Hepatocyte (in vitro differentiated cells): ENCODE results near the gene WDR81. TPM values are rescaled to one million over a fixed set of nuclear protein-coding genes. Genes with fewer than 3 reads are reported as not detected.
A peak's percentile ranks its signal among the peaks of the same experiment; 100 is the strongest.

Experiments used
- DNase-seq: peaks from one replicate; pipeline ENCODE4 v3.0.0-alpha.2; 2016; ENCODE audit warnings: low spot score
- H2AFZ ChIP-seq: fragments of 200-600 bp; sonication (generic); 2 replicates; pipeline ENCODE4 v1.6.0; 2016; ENCODE audit warnings: antibody characterized with exemption, mild to moderate bottlenecking
- H3K27ac ChIP-seq: fragments of 200-600 bp; sonication (generic); 2 replicates; pipeline ENCODE4 v1.5.1; 2016; ENCODE audit warnings: mild to moderate bottlenecking
- H3K27me3 ChIP-seq: fragments of 200-600 bp; sonication (generic); 2 replicates; pipeline ENCODE4 v1.6.1; 2016
- H3K36me3 ChIP-seq: fragments of 200-600 bp; sonication (generic); replicated peaks from 2 replicates; pipeline ENCODE4 v1.5.1; 2016; ENCODE audit warnings: low read depth; ENCODE audit not compliant: insufficient read depth
- H3K4me1 ChIP-seq: fragments of 200-600 bp; sonication (generic); 2 replicates; pipeline ENCODE4 v1.5.1; 2016; ENCODE audit warnings: mild to moderate bottlenecking, moderate library complexity; ENCODE audit not compliant: insufficient read depth
- H3K4me2 ChIP-seq: fragments of 200-600 bp; sonication (generic); 2 replicates; pipeline ENCODE4 v1.6.0; 2016
- H3K4me3 ChIP-seq: fragments of 200-600 bp; sonication (generic); 2 replicates; pipeline ENCODE4 v1.5.1; 2016; ENCODE audit warnings: mild to moderate bottlenecking
- H3K79me2 ChIP-seq: fragments of 200-600 bp; sonication (generic); 2 replicates; pipeline ENCODE4 v1.6.0; 2017; ENCODE audit warnings: mild to moderate bottlenecking
- H3K9me2 ChIP-seq: fragments of 200-600 bp; sonication (generic); replicated peaks from 2 replicates; pipeline ENCODE4 v1.6.0; 2017; ENCODE audit warnings: mild to moderate bottlenecking; ENCODE audit not compliant: insufficient read depth
- H3K9me3 ChIP-seq: fragments of 200-600 bp; sonication (generic); 2 replicates; pipeline ENCODE4 v1.5.1; 2016; ENCODE audit warnings: low read depth, mild to moderate bottlenecking
- H4K20me1 ChIP-seq: fragments of 200-600 bp; sonication (generic); 2 replicates; pipeline ENCODE4 v1.6.0; 2016; ENCODE audit warnings: mild to moderate bottlenecking; ENCODE audit not compliant: insufficient read depth, poor library complexity, severe bottlenecking
- EZH2 ChIP-seq: fragments of 200-600 bp; sonication (generic); IDR thresholded peaks from 2 replicates; pipeline ENCODE4 v1.6.1; 2016; ENCODE audit warnings: antibody characterized with exemption, mild to moderate bottlenecking, borderline replicate concordance
- EZH2phosphoT487 ChIP-seq: fragments of 200-600 bp; sonication (generic); IDR thresholded peaks from one replicate; pipeline ENCODE4 v1.6.1; 2018; ENCODE audit warnings: antibody characterized with exemption, mild to moderate bottlenecking, low read depth, moderate library complexity; ENCODE audit not compliant: unreplicated experiment, severe bottlenecking
- WGBS: methylation state at CpG from one replicate; pipeline ENCODE4 v1.1.6; 2016; ENCODE audit warnings: low lambda C conversion rate; ENCODE audit errors: missing lambda C conversion rate; 5-methylcytosine and 5-hydroxymethylcytosine counted together
- microRNA counts: library from miRNA; unstranded; fragments of <30 nt; microRNA quantifications from one replicate; lab custom pipeline; 2017
- polyA plus RNA-seq: library from polyadenylated mRNA; unstranded; fragments of >200 nt; fragmentation: Nextera tagmentation; extraction: Ambion mirVana; gene quantifications from 2 replicates; pipeline ENCODE4 v1.2.1, GENCODE V29; 2016
- total RNA-seq: library from RNA; depleted of rRNA; stranded (reverse); fragments of >200 nt; gene quantifications from 2 replicates; pipeline ENCODE4 v1.2.3, GENCODE V29; 2014
- TF ChIP-seq, protein P1 (sequence below): fragments of 200-600 bp; sonication (generic); IDR thresholded peaks from 2 replicates; pipeline ENCODE4 v1.5.1; 2016; ENCODE audit warnings: antibody characterized with exemption, mild to moderate bottlenecking; ENCODE audit not compliant: poor library complexity

The WDR81 gene
- total and polyA plus RNA-seq, 2 experiments from 2014 or later, result 24.0 to 24.4 TPM

- Histone ChIP-seq H3K9me3 (no peaks in the 10 kb centered on the region), H2AFZ (no peak overlapping the region), H3K4me2 (peak overlapping the region; percentile 39), H4K20me1 (no peaks in the 10 kb centered on the region), H3K4me1 (peaks cover 26% of the 10 kb centered on the region), H3K79me2 (no peaks in the 10 kb centered on the region), H3K27ac (peak overlapping the region; percentile 89), H3K27me3 (no peaks in the 10 kb centered on the region), H3K36me3 (no peaks in the 10 kb centered on the region), H3K4me3 (no peak overlapping the region), H3K9me2 (no peaks in the 10 kb centered on the region)
- TF ChIP-seq, protein P1, sequence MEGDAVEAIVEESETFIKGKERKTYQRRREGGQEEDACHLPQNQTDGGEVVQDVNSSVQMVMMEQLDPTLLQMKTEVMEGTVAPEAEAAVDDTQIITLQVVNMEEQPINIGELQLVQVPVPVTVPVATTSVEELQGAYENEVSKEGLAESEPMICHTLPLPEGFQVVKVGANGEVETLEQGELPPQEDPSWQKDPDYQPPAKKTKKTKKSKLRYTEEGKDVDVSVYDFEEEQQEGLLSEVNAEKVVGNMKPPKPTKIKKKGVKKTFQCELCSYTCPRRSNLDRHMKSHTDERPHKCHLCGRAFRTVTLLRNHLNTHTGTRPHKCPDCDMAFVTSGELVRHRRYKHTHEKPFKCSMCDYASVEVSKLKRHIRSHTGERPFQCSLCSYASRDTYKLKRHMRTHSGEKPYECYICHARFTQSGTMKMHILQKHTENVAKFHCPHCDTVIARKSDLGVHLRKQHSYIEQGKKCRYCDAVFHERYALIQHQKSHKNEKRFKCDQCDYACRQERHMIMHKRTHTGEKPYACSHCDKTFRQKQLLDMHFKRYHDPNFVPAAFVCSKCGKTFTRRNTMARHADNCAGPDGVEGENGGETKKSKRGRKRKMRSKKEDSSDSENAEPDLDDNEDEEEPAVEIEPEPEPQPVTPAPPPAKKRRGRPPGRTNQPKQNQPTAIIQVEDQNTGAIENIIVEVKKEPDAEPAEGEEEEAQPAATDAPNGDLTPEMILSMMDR, result no peak
- TF ChIP-seq EZH2phosphoT487 (no peak), EZH2 (no peak)
- 74% methylated on average over 16 of the region's 16 CpGs for WGBS
- peak; percentile 91 for DNase-seq
Measured at GRCh38 chr17:1787301-1787902, 62.9 kb downstream of the WDR81 start.

MicroRNAs within 50 kb of the gene (microRNA counts, 767-probe panel; counts per million panel counts)
- microRNA hsa-miR-22-3p (lab: Ali Mortazavi, UCI), result 8,628 counts per million, percentile 60 among the panel's probes with 10 or more counts

Other genes starting within 250 kb of the WDR81 start
- 74.4 and 76.8 TPM in 2 replicates for gene MYO1C, start 232.0 kb upstream of the WDR81 start, total RNA-seq
- gene MYO1C, start 232.0 kb upstream of the WDR81 start, polyA plus RNA-seq, result 85.3 and 92.3 TPM in 2 replicates
- 34.7 and 48.4 TPM in 2 replicates for gene INPP5K, start 208.1 kb upstream of the WDR81 start, total RNA-seq
- gene INPP5K, start 208.1 kb upstream of the WDR81 start, polyA plus RNA-seq, result 33.5 and 40.4 TPM in 2 replicates
- 25.4 and 26.8 TPM in 2 replicates for gene PITPNA, start 161.9 kb upstream of the WDR81 start, total RNA-seq
- gene PITPNA, start 161.9 kb upstream of the WDR81 start, polyA plus RNA-seq, result 55.0 and 58.0 TPM in 2 replicates
- 6.0 and 6.1 TPM in 2 replicates for gene SLC43A2, start 95.9 kb upstream of the WDR81 start, total RNA-seq
- 9.8 and 10.2 TPM in 2 replicates for gene SLC43A2, start 95.9 kb upstream of the WDR81 start, polyA plus RNA-seq
- gene SCARF1, start 79.0 kb upstream of the WDR81 start, total RNA-seq, result 0.93 and 1.2 TPM in 2 replicates
- 1.0 and 2.0 TPM in 2 replicates for gene SCARF1, start 79.0 kb upstream of the WDR81 start, polyA plus RNA-seq
- 10.3 and 13.7 TPM in 2 replicates for gene RILP, start 74.8 kb upstream of the WDR81 start, total RNA-seq
- gene RILP, start 74.8 kb upstream of the WDR81 start, polyA plus RNA-seq, result 9.9 and 11.1 TPM in 2 replicates
- 100 and 107 TPM in 2 replicates for gene PRPF8, start 39.8 kb upstream of the WDR81 start, total RNA-seq
- 119 and 125 TPM in 2 replicates for gene PRPF8, start 39.8 kb upstream of the WDR81 start, polyA plus RNA-seq
- gene TLCD2, start 14.3 kb upstream of the WDR81 start, total RNA-seq, result 4.5 and 4.9 TPM in 2 replicates
- gene TLCD2, start 14.3 kb upstream of the WDR81 start, polyA plus RNA-seq, result 2.0 and 3.0 TPM in 2 replicates
- gene SERPINF2, start 18.2 kb downstream of the WDR81 start, total RNA-seq, result 127 and 140 TPM in 2 replicates
- gene SERPINF2, start 18.2 kb downstream of the WDR81 start, polyA plus RNA-seq, result 127 and 164 TPM in 2 replicates
- 1,201 and 1,404 TPM in 2 replicates for gene SERPINF1, start 37.4 kb downstream of the WDR81 start, total RNA-seq
- gene SERPINF1, start 37.4 kb downstream of the WDR81 start, polyA plus RNA-seq, result 739 and 774 TPM in 2 replicates
- gene SMYD4, start 105.2 kb downstream of the WDR81 start, total RNA-seq, result 8.7 and 11.4 TPM in 2 replicates
- gene SMYD4, start 105.2 kb downstream of the WDR81 start, polyA plus RNA-seq, result 8.5 and 9.5 TPM in 2 replicates
- 15.2 and 17.6 TPM in 2 replicates for gene RPA1, start 105.3 kb downstream of the WDR81 start, total RNA-seq
- gene RPA1, start 105.3 kb downstream of the WDR81 start, polyA plus RNA-seq, result 32.4 and 33.6 TPM in 2 replicates